HepG2 (cell line): Measurements from ENCODE around the gene TOP1. TPM values are rescaled to one million over a fixed set of nuclear protein-coding genes. Genes with fewer than 3 reads are reported as not detected.

ENCODE experiments used
- ARID3A ChIP-seq: IDR thresholded peaks from 2 replicates; pipeline ENCODE4 v1.6.1; 2012; ENCODE audit warnings: low read depth, low read length, improper control_type of control experiment
- BCL3 ChIP-seq: sonication (generic); formaldehyde crosslinking; IDR thresholded peaks from 2 replicates; pipeline ENCODE4 v1.5.1; 2020; ENCODE audit warnings: mild to moderate bottlenecking, missing genetic modification reagents, moderate library complexity
- CAMTA2 ChIP-seq: sonication (generic); formaldehyde crosslinking; IDR thresholded peaks from 2 replicates; pipeline ENCODE4 v1.4.0; 2020; ENCODE audit warnings: mild to moderate bottlenecking, missing genetic modification reagents, borderline replicate concordance
- CBX2 ChIP-seq, 2 experiments: fragments of 200-600 bp in 1 of 2; sonication (generic); formaldehyde crosslinking in 1 of 2; IDR thresholded peaks; 2 replicates each; pipeline versions ENCODE4 v1.7.0 to v1.8.1; 2018 to 2022; ENCODE audit warnings: low read depth in 2 of 2, low read length in 1 of 2, mild to moderate bottlenecking in 1 of 2, missing genetic modification reagents in 1 of 2
- KLF11 ChIP-seq: IDR thresholded peaks from 2 replicates; pipeline ENCODE4 v1.6.1; 2016; ENCODE audit warnings: missing compliant biosample characterization
- PAX8 ChIP-seq: sonication (generic); formaldehyde crosslinking; IDR thresholded peaks from 2 replicates; pipeline ENCODE4 v1.8.0; 2022; ENCODE audit warnings: mild to moderate bottlenecking, missing genetic modification reagents, borderline replicate concordance
- PPARG ChIP-seq: conservative IDR thresholded peaks from 2 replicates; pipeline ENCODE4 v1.6.1; 2016; ENCODE audit warnings: missing biosample characterization, missing genetic modification reagents
- SMAD3 ChIP-seq: sonication (generic); formaldehyde crosslinking; IDR thresholded peaks from 2 replicates; pipeline ENCODE4 v1.4.0; 2020; ENCODE audit warnings: missing genetic modification reagents
- SP140L ChIP-seq: sonication (generic); formaldehyde crosslinking; IDR thresholded peaks from 2 replicates; pipeline ENCODE4 v1.4.0; 2020; ENCODE audit warnings: missing genetic modification reagents, borderline replicate concordance
- SPEN ChIP-seq: sonication (generic); formaldehyde crosslinking; IDR thresholded peaks from 2 replicates; pipeline ENCODE4 v1.5.1; 2020; ENCODE audit warnings: low read depth, mild to moderate bottlenecking, missing genetic modification reagents
- U2AF2 ChIP-seq: fragments of 200-400 bp; formaldehyde crosslinking; IDR thresholded peaks from 2 replicates; pipeline ENCODE4 v1.6.1; 2017; ENCODE audit warnings: low read depth, mild to moderate bottlenecking, low read length
- ZFP1 ChIP-seq: IDR thresholded peaks from 2 replicates; pipeline ENCODE4 v1.6.1; 2016
- ZNF101 ChIP-seq: sonication (generic); formaldehyde crosslinking; IDR thresholded peaks from 2 replicates; pipeline ENCODE4 v1.4.0; 2020; ENCODE audit warnings: mild to moderate bottlenecking, low read depth, missing genetic modification reagents, borderline replicate concordance
- ZNF253 ChIP-seq: sonication (generic); formaldehyde crosslinking; IDR thresholded peaks from 2 replicates; pipeline ENCODE4 v1.8.0; 2022; ENCODE audit warnings: mild to moderate bottlenecking, missing genetic modification reagents, borderline replicate concordance
- ZNF33A ChIP-seq: sonication (generic); formaldehyde crosslinking; IDR thresholded peaks from 2 replicates; pipeline ENCODE4 v1.5.1; 2020; ENCODE audit warnings: missing genetic modification reagents, mild to moderate bottlenecking, moderate library complexity, borderline replicate concordance
- ZNF414 ChIP-seq: sonication (generic); formaldehyde crosslinking; IDR thresholded peaks from 2 replicates; pipeline ENCODE4 v1.5.0; 2020; ENCODE audit warnings: missing genetic modification reagents
- ZNF609 ChIP-seq: sonication (generic); formaldehyde crosslinking; IDR thresholded peaks from 2 replicates; pipeline ENCODE4 v1.4.0; 2020; ENCODE audit warnings: mild to moderate bottlenecking, missing genetic modification reagents, borderline replicate concordance
- ZNF766 ChIP-seq: sonication (generic); formaldehyde crosslinking; IDR thresholded peaks from 2 replicates; pipeline ENCODE4 v1.5.0; 2020; ENCODE audit warnings: missing genetic modification reagents, borderline replicate concordance
- ZSCAN30 ChIP-seq: sonication (generic); formaldehyde crosslinking; IDR thresholded peaks from 2 replicates; pipeline ENCODE4 v1.5.0; 2020; ENCODE audit warnings: mild to moderate bottlenecking, missing genetic modification reagents
- polyA plus RNA-seq, 8 experiments: library from polyadenylated mRNA; depleted of rRNA in 3 of 8; stranded (reverse) in 7 of 8; unstranded in 1 of 8; fragments of >200 nt; fragmentation: Illumina TruSeq in 4 of 8; extraction: Trizol in 4 of 8; gene quantifications; 2 replicates each; pipeline versions ENCODE4 v1.2.1 to v1.2.3, GENCODE V29; 2011 to 2016; ENCODE audit warnings: low read depth in 4 of 8, missing spikeins in 1 of 8, mixed read lengths in 1 of 8; ENCODE audit not compliant: insufficient read depth in 1 of 8
- total RNA-seq, 5 experiments: library from RNA; depleted of rRNA; stranded (reverse); fragments of >200 nt; fragmentation: Illumina TruSeq; extraction: Trizol; gene quantifications; 2 replicates each; pipeline ENCODE4 v1.2.3, GENCODE V29; 2016; ENCODE audit warnings: low read depth in 1 of 5

Gene TOP1
- total and polyA plus RNA-seq, 2 of the 13 experiments (the other 11 are each of a cell fraction or from before 2014, with no cell fraction given): 10.2 to 19.4 TPM

- TF ChIP-seq ZNF766: peak; percentile 96
- TF ChIP-seq ARID3A: no peak
- peak; percentile 69; the same call in 1 of the 2 replicates for TF ChIP-seq BCL3 (CRISPR knock-in tag)
- no peak; the same call in 1 of the 2 replicates for TF ChIP-seq ZSCAN30 (CRISPR knock-in tag)
- peak; percentile 79; the same call in 1 of the 2 replicates for TF ChIP-seq ZNF253 (CRISPR knock-in tag)
- TF ChIP-seq CBX2 (IDR thresholded peaks at IDR 0.05; ENCODE audit: low read depth, low read length): no peak
- TF ChIP-seq CBX2 (CRISPR knock-in tag; IDR thresholded peaks at IDR 0.05; ENCODE audit: low read depth): no peak
- no peak for TF ChIP-seq ZNF414 (CRISPR knock-in tag)
- TF ChIP-seq ZFP1 (CRISPR knock-in tag): no peak
- TF ChIP-seq U2AF2: peak; percentile 17; the same call in 1 of the 2 replicates
- TF ChIP-seq CAMTA2 (CRISPR knock-in tag): peak; percentile 48
- 0 out of 2 replicates have a peak, but pooled peaks have one; percentile 58 for TF ChIP-seq KLF11
- no peak; the same call in 1 of the 2 replicates for TF ChIP-seq ZNF609 (CRISPR knock-in tag)
- peak; percentile 72 for TF ChIP-seq SPEN (CRISPR knock-in tag)
- peak; percentile 79; the same call in 1 of the 2 replicates for TF ChIP-seq SMAD3
- TF ChIP-seq ZNF33A (CRISPR knock-in tag): no peak
- peak; percentile 71; the same call in 1 of the 2 replicates for TF ChIP-seq ZNF101
- no peak for TF ChIP-seq PAX8
- TF ChIP-seq PPARG (CRISPR knock-in tag): 0 out of 2 replicates have a peak, but pooled peaks have one; percentile 3
- 0 out of 2 replicates have a peak, but pooled peaks have one; percentile 28 for TF ChIP-seq SP140L (CRISPR knock-in tag)
These were observed 108.3 kb downstream of the TOP1 start, which contains the start of gene PLCG1 (continued) for GRCh38 chr20:41136680-41137613.
